ENCODE data around the gene PDZD2.

The PDZD2 gene

DNA sequence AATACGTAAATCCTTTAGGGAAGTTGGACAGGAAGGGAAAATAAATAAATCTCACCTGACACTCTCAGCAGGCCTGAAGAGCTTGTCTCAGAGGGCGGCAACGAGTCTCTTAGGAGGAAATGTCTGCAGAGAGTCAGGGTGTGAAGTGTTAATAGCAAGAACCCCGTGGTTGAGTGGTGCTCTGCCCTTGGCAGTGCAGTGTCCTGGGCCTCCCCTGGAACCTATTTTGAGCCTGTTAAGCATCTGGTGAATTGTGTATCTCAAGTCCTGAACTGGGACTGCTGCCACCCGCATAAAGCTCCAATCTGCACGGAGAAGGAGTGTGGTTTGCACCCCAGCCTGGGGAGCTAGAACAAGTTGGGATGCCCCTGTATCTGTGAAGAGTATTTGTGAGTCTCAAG lies 323.4 kb downstream of the PDZD2 start:
- H3K4me2 ChIP-seq (ENCODE audit: low read length), result no peak overlapping the region
- H3K27ac ChIP-seq (ENCODE audit: low read depth, low read length), result no peak overlapping the region
- H3K36me3 ChIP-seq (ENCODE audit: control insufficient read depth, low read length), result no peaks in the 10 kb centered on the region
- no peak overlapping the region for H3K4me3 ChIP-seq (ENCODE audit: low read length)
- peaks cover 7% of the 10 kb centered on the region for H3K4me1 ChIP-seq (ENCODE audit: control insufficient read depth, low read length)
- H3K9me2 ChIP-seq (replicated peaks; ENCODE audit: control insufficient read depth, low read length), result no peaks in the 10 kb centered on the region
- no peak for TF ChIP-seq EZH2phosphoT487 (IDR thresholded peaks at IDR 0.05; ENCODE audit: borderline replicate concordance, low read length)
- TF ChIP-seq, protein P1, sequence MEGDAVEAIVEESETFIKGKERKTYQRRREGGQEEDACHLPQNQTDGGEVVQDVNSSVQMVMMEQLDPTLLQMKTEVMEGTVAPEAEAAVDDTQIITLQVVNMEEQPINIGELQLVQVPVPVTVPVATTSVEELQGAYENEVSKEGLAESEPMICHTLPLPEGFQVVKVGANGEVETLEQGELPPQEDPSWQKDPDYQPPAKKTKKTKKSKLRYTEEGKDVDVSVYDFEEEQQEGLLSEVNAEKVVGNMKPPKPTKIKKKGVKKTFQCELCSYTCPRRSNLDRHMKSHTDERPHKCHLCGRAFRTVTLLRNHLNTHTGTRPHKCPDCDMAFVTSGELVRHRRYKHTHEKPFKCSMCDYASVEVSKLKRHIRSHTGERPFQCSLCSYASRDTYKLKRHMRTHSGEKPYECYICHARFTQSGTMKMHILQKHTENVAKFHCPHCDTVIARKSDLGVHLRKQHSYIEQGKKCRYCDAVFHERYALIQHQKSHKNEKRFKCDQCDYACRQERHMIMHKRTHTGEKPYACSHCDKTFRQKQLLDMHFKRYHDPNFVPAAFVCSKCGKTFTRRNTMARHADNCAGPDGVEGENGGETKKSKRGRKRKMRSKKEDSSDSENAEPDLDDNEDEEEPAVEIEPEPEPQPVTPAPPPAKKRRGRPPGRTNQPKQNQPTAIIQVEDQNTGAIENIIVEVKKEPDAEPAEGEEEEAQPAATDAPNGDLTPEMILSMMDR (IDR thresholded peaks at IDR 0.05; ENCODE audit: low read depth, low read length, poor library complexity, severe bottlenecking), result no peak
- H3K9me3 ChIP-seq (ENCODE audit: control insufficient read depth, insufficient read depth, low read length), result no peaks in the 10 kb centered on the region
- H3K79me2 ChIP-seq (ENCODE audit: control insufficient read depth, low read length), result no peaks in the 10 kb centered on the region
- no peaks in the 10 kb centered on the region for H3F3A ChIP-seq (ENCODE audit: control insufficient read depth, insufficient read depth)
- peaks cover 5% of the 10 kb centered on the region; the same call in 1 of the 2 replicates for H3K27me3 ChIP-seq (ENCODE audit: control insufficient read depth, low read length)
- H4K20me1 ChIP-seq (ENCODE audit: control insufficient read depth, insufficient read depth, low read depth, low read length), result no peaks in the 10 kb centered on the region

DNA sequence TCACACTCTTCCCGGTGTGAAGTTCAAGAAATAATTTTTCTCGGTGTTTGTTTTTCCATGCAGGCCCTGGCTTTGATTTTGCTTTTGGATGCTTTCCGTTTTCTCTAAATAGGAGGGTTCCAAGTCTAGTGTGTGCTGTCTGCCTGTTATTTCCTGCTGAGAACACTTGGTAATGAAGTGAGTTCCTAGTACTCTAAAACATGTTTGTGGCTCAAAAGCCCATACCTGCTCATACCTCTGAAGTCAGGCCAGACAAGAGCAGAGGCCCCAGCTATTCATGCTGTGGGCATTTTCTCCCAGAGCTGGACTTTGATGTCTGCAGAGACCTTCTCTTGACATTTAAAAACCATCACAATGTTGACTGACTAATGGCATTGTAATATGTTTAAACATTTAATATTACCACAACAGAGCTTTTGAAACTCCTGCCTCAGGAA lies 324.0 kb downstream of the PDZD2 start:
- H3K9me2 ChIP-seq (replicated peaks; ENCODE audit: control insufficient read depth, low read length), result no peaks in the 10 kb centered on the region
- 0 out of 2 replicates have a peak, but pooled peaks cover 3% of the 10 kb centered on the region for H3K27me3 ChIP-seq (ENCODE audit: control insufficient read depth, low read length)
- no peaks in the 10 kb centered on the region for H3K36me3 ChIP-seq (ENCODE audit: control insufficient read depth, low read length)
- H3F3A ChIP-seq (ENCODE audit: control insufficient read depth, insufficient read depth), result no peaks in the 10 kb centered on the region
- peaks cover 7% of the 10 kb centered on the region for H3K4me1 ChIP-seq (ENCODE audit: control insufficient read depth, low read length)
- TF ChIP-seq, protein P1 (IDR thresholded peaks at IDR 0.05; ENCODE audit: low read depth, low read length, poor library complexity, severe bottlenecking), result no peak
- H4K20me1 ChIP-seq (ENCODE audit: control insufficient read depth, insufficient read depth, low read depth, low read length), result no peaks in the 10 kb centered on the region
- no peaks in the 10 kb centered on the region for H3K79me2 ChIP-seq (ENCODE audit: control insufficient read depth, low read length)
- no peak overlapping the region for H3K4me3 ChIP-seq (ENCODE audit: low read length)
- no peak overlapping the region for H3K27ac ChIP-seq (ENCODE audit: low read depth, low read length)
- H3K9me3 ChIP-seq (ENCODE audit: control insufficient read depth, insufficient read depth, low read length), result no peaks in the 10 kb centered on the region
- no peak overlapping the region for H3K4me2 ChIP-seq (ENCODE audit: low read length)

DNA sequence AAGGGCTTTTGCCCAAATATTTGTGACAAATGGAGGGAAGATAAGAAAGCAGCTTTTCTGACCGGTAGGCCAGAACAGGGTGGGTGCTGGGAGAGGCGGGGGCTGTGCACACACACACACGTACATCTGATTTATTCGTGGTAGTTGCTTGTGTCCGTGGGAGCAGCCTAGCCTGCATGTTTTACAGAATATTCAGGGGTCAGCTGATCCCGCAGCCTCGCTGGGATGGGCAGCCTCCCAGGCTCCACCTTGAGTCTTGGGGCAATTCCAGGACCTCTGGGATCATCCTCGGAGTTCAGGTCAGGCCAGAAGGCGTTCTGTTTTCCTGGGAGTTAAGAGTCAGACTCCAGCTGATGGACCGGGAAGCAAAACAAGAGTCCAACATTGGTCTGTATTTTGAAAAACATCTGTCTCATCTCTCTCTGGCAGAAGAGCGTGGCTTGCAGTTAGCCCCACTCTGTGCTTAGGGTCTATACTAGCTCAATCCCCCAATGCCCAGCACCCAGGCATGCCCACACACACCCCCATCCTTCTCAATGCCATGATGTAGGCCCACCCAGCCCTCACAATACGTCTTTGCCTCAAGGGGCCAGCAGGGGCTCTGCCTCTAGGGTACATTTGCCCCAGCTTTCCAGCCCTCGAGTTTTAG lies 324.6 kb downstream of the PDZD2 start:
- TF ChIP-seq, protein P1 (IDR thresholded peaks at IDR 0.05; ENCODE audit: low read depth, low read length, poor library complexity, severe bottlenecking), result no peak
- TF ChIP-seq EZH2phosphoT487 (IDR thresholded peaks at IDR 0.05; ENCODE audit: borderline replicate concordance, low read length), result no peak
- Histone ChIP-seq H3F3A (ENCODE audit: control insufficient read depth, insufficient read depth) (no peaks in the 10 kb centered on the region), H3K9me2 (replicated peaks; ENCODE audit: control insufficient read depth, low read length) (no peaks in the 10 kb centered on the region), H3K9me3 (ENCODE audit: control insufficient read depth, insufficient read depth, low read length) (no peaks in the 10 kb centered on the region), H3K4me2 (ENCODE audit: low read length) (no peak overlapping the region), H3K27ac (ENCODE audit: low read depth, low read length) (no peak overlapping the region), H3K4me3 (ENCODE audit: low read length) (no peak overlapping the region), H3K79me2 (ENCODE audit: control insufficient read depth, low read length) (no peaks in the 10 kb centered on the region), H3K4me1 (ENCODE audit: control insufficient read depth, low read length) (peaks cover 7% of the 10 kb centered on the region), H4K20me1 (ENCODE audit: control insufficient read depth, insufficient read depth, low read depth, low read length) (no peaks in the 10 kb centered on the region), H3K36me3 (ENCODE audit: control insufficient read depth, low read length) (no peaks in the 10 kb centered on the region), H3K27me3 (ENCODE audit: control insufficient read depth, low read length) (0 out of 2 replicates have a peak, but pooled peaks cover 3% of the 10 kb centered on the region)

Data from DOHH2 (cell line).